K562 (cell line): Measurements from ENCODE around the gene BMF. TPM values are rescaled to one million over a fixed set of nuclear protein-coding genes. Genes with fewer than 3 reads are reported as not detected.

ENCODE experiments used
- CBX5 ChIP-seq: IDR thresholded peaks from 2 replicates; pipeline ENCODE4 v1.6.1; 2014; ENCODE audit warnings: low read depth, borderline replicate concordance
- DACH1 ChIP-seq: fragments of 450-650 bp; IDR thresholded peaks from 2 replicates; pipeline ENCODE4 v1.6.1; 2018; ENCODE audit not compliant: partially characterized antibody
- KLF1 ChIP-seq: fragments of 450-650 bp; IDR thresholded peaks from 2 replicates; pipeline ENCODE4 v1.6.1; 2016; ENCODE audit warnings: missing genetic modification characterization, missing compliant biosample characterization
- POLR2A ChIP-seq: fragments of 450-650 bp; conservative IDR thresholded peaks from 2 replicates; pipeline ENCODE4 v1.6.1; 2016
- TOE1 ChIP-seq, 2 experiments: fragments of 450-650 bp in 1 of 2; sonication (generic) in 1 of 2; formaldehyde crosslinking in 1 of 2; IDR thresholded peaks; 2 replicates each; pipeline versions ENCODE4 v1.7.1 to v1.8.0; 2016 to 2022; ENCODE audit warnings: borderline replicate concordance in 2 of 2, mild to moderate bottlenecking in 2 of 2, antibody characterized with exemption in 1 of 2, inconsistent platforms in 1 of 2, low read depth in 1 of 2, missing genetic modification reagents in 1 of 2, moderate library complexity in 1 of 2
- ZNF224 ChIP-seq: sonication (generic); formaldehyde crosslinking; IDR thresholded peaks from 2 replicates; pipeline ENCODE4 v1.8.0; 2022; ENCODE audit warnings: mild to moderate bottlenecking, missing genetic modification reagents
- polyA plus RNA-seq, 8 experiments: library from polyadenylated mRNA; depleted of rRNA in 4 of 8; stranded (reverse) in 5 of 8; unstranded in 3 of 8; fragments of >200 nt; fragmentation: Nextera tagmentation in 2 of 8; fragmentation: Illumina TruSeq in 1 of 8; extraction: Ambion mirVana in 2 of 8; extraction: Trizol in 1 of 8; gene quantifications; 2 replicates each; pipeline versions ENCODE4 v1.2.1 to v1.2.3, GENCODE V29; 2011 to 2014; ENCODE audit warnings: inconsistent platforms in 1 of 8, missing spikeins in 1 of 8
- total RNA-seq, 7 experiments: library from RNA; depleted of rRNA in 6 of 7; stranded (reverse); fragments of >200 nt in 6 of 7; fragmentation: Illumina TruSeq in 2 of 7; extraction: Trizol in 2 of 7; gene quantifications; 2 replicates each; pipeline versions ENCODE4 v1.2.1 to v1.2.3, GENCODE V29; 2011 to 2021; ENCODE audit warnings: low replicate concordance in 1 of 7
- TF ChIP-seq, protein P1 (sequence below): sonication (generic); formaldehyde crosslinking; IDR thresholded peaks from 2 replicates; pipeline ENCODE4 v1.8.0; 2022; ENCODE audit warnings: mild to moderate bottlenecking, missing genetic modification reagents
- TF ChIP-seq, protein P2 (sequence below): sonication (generic); formaldehyde crosslinking; IDR thresholded peaks from 2 replicates; pipeline ENCODE4 v1.8.1; 2023; ENCODE audit warnings: mild to moderate bottlenecking, missing genetic modification reagents
- TF ChIP-seq, protein P3 (sequence below): IDR thresholded peaks from 3 replicates; pipeline ENCODE4 v1.6.1; 2011; ENCODE audit warnings: borderline replicate concordance, mild to moderate bottlenecking; ENCODE audit not compliant: insufficient read length, insufficient read depth
- TF ChIP-seq, protein P4 (sequence below): fragments of 200-800 bp; sonication (Bioruptor generic); IDR thresholded peaks from 2 replicates; pipeline ENCODE4 v1.6.1; 2016; ENCODE audit warnings: missing genetic modification characterization, missing compliant biosample characterization
- TF ChIP-seq, protein P5 (sequence below): sonication (generic); formaldehyde crosslinking; IDR thresholded peaks from 2 replicates; pipeline ENCODE4 v1.8.1; 2023; ENCODE audit warnings: mild to moderate bottlenecking, missing genetic modification reagents
- TF ChIP-seq, protein P6 (sequence below), 2 experiments: fragments of 250-450 bp in 1 of 2; fragments of 450-650 bp in 1 of 2; sonication (Bioruptor Pico) in 1 of 2; IDR thresholded peaks; 2 replicates each; pipeline versions ENCODE4 v1.6.1 to v1.8.0; 2016 to 2021; ENCODE audit warnings: mild to moderate bottlenecking in 2 of 2, moderate library complexity in 2 of 2, missing compliant biosample characterization in 1 of 2, missing genetic modification characterization in 1 of 2

Gene BMF
- total and polyA plus RNA-seq, 9 of the 15 experiments (the other 6 are each of a cell fraction or from before 2014, with no cell fraction given), result 0.25 to 0.91 (median 0.59) TPM; not detected in 2

DNA sequence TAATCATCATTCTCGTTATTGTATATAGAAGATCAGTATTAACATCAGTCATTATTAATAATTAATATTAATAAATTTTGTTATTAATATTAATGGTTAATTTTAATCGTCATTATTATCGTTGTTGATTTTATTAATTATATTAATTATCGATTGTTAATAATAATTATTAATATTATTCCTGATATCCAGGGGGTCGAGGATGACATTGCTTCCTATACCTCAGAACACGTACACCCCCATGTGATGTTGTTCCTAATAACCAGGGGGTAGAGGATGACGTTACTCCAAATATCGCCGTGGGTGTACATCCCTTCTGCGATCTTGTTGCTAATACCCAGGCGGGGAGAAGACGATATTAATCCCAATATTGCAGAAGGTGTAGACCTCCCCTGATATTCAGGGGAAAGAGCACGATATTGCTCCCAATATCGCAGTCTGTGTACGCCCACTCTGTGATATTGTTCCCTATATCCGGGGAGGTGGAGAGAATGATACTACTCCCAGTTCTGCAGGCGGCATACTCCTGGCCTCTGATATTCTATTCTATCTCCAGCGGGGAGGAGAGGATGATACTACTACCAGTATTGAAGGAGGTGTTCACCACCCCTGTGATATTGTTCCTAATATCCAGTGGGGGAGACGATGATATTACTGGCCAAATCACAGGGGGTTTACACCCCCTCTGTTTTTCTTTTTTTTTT, 22.3 kb upstream of the BMF start (continued):
- TF ChIP-seq, protein P1, sequence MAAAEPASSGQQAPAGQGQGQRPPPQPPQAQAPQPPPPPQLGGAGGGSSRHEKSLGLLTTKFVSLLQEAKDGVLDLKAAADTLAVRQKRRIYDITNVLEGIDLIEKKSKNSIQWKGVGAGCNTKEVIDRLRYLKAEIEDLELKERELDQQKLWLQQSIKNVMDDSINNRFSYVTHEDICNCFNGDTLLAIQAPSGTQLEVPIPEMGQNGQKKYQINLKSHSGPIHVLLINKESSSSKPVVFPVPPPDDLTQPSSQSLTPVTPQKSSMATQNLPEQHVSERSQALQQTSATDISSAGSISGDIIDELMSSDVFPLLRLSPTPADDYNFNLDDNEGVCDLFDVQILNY (CRISPR knock-in tag), result peak; percentile 38; the same call in 1 of the 2 replicates
- TF ChIP-seq POLR2A (no peak), ZNF224 (CRISPR knock-in tag) (peak; percentile 44; the same call in 1 of the 2 replicates), DACH1 (peak; percentile 92), TOE1 (IDR thresholded peaks at IDR 0.05; ENCODE audit: borderline replicate concordance) (no peak), TOE1 (CRISPR knock-in tag; IDR thresholded peaks at IDR 0.05; ENCODE audit: borderline replicate concordance, low read depth) (no peak), KLF1 (tag) (no peak), CBX5 (no peak)
- TF ChIP-seq, protein P2, sequence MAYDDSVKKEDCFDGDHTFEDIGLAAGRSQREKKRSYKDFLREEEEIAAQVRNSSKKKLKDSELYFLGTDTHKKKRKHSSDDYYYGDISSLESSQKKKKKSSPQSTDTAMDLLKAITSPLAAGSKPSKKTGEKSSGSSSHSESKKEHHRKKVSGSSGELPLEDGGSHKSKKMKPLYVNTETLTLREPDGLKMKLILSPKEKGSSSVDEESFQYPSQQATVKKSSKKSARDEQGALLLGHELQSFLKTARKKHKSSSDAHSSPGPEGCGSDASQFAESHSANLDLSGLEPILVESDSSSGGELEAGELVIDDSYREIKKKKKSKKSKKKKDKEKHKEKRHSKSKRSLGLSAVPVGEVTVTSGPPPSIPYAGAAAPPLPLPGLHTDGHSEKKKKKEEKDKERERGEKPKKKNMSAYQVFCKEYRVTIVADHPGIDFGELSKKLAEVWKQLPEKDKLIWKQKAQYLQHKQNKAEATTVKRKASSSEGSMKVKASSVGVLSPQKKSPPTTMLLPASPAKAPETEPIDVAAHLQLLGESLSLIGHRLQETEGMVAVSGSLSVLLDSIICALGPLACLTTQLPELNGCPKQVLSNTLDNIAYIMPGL (CRISPR knock-in tag), result 0 out of 2 replicates have a peak, but pooled peaks have one; percentile 39
- TF ChIP-seq, protein P3, sequence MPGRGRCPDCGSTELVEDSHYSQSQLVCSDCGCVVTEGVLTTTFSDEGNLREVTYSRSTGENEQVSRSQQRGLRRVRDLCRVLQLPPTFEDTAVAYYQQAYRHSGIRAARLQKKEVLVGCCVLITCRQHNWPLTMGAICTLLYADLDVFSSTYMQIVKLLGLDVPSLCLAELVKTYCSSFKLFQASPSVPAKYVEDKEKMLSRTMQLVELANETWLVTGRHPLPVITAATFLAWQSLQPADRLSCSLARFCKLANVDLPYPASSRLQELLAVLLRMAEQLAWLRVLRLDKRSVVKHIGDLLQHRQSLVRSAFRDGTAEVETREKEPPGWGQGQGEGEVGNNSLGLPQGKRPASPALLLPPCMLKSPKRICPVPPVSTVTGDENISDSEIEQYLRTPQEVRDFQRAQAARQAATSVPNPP, result no peak
- TF ChIP-seq, protein P4, sequence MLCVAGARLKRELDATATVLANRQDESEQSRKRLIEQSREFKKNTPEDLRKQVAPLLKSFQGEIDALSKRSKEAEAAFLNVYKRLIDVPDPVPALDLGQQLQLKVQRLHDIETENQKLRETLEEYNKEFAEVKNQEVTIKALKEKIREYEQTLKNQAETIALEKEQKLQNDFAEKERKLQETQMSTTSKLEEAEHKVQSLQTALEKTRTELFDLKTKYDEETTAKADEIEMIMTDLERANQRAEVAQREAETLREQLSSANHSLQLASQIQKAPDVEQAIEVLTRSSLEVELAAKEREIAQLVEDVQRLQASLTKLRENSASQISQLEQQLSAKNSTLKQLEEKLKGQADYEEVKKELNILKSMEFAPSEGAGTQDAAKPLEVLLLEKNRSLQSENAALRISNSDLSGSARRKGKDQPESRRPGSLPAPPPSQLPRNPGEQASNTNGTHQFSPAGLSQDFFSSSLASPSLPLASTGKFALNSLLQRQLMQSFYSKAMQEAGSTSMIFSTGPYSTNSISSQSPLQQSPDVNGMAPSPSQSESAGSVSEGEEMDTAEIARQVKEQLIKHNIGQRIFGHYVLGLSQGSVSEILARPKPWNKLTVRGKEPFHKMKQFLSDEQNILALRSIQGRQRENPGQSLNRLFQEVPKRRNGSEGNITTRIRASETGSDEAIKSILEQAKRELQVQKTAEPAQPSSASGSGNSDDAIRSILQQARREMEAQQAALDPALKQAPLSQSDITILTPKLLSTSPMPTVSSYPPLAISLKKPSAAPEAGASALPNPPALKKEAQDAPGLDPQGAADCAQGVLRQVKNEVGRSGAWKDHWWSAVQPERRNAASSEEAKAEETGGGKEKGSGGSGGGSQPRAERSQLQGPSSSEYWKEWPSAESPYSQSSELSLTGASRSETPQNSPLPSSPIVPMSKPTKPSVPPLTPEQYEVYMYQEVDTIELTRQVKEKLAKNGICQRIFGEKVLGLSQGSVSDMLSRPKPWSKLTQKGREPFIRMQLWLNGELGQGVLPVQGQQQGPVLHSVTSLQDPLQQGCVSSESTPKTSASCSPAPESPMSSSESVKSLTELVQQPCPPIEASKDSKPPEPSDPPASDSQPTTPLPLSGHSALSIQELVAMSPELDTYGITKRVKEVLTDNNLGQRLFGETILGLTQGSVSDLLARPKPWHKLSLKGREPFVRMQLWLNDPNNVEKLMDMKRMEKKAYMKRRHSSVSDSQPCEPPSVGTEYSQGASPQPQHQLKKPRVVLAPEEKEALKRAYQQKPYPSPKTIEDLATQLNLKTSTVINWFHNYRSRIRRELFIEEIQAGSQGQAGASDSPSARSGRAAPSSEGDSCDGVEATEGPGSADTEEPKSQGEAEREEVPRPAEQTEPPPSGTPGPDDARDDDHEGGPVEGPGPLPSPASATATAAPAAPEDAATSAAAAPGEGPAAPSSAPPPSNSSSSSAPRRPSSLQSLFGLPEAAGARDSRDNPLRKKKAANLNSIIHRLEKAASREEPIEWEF (CRISPR knock-in tag), result peak; percentile 31
- TF ChIP-seq, protein P5, sequence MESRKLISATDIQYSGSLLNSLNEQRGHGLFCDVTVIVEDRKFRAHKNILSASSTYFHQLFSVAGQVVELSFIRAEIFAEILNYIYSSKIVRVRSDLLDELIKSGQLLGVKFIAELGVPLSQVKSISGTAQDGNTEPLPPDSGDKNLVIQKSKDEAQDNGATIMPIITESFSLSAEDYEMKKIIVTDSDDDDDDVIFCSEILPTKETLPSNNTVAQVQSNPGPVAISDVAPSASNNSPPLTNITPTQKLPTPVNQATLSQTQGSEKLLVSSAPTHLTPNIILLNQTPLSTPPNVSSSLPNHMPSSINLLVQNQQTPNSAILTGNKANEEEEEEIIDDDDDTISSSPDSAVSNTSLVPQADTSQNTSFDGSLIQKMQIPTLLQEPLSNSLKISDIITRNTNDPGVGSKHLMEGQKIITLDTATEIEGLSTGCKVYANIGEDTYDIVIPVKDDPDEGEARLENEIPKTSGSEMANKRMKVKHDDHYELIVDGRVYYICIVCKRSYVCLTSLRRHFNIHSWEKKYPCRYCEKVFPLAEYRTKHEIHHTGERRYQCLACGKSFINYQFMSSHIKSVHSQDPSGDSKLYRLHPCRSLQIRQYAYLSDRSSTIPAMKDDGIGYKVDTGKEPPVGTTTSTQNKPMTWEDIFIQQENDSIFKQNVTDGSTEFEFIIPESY (CRISPR knock-in tag), result peak; percentile 71
- TF ChIP-seq, protein P6, sequence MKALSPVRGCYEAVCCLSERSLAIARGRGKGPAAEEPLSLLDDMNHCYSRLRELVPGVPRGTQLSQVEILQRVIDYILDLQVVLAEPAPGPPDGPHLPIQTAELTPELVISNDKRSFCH (CRISPR knock-in tag; IDR thresholded peaks at IDR 0.05), result no peak
- TF ChIP-seq, protein P6 (tag; IDR thresholded peaks at IDR 0.05), result no peak
